Measurements from ENCODE around the gene CLIP4. TPM values are rescaled to one million over a fixed set of nuclear protein-coding genes. Genes with fewer than 3 reads are reported as not detected.

CLIP4 gene
- total RNA-seq, 1 experiment from 2014 or later, result 25.1 TPM

- H3K79me2 ChIP-seq (ENCODE audit: low read length), result peaks cover 25% of the 10 kb centered on the region; the same call in 1 of the 2 replicates
- peaks cover 4% of the 10 kb centered on the region for H3F3A ChIP-seq (ENCODE audit: low read length, unreplicated experiment)
- H3K9me3 ChIP-seq (ENCODE audit: low read length), result no peaks in the 10 kb centered on the region
- no peak for TF ChIP-seq EZH2phosphoT487 (IDR thresholded peaks at IDR 0.05; ENCODE audit: borderline replicate concordance, low read length)
- TF ChIP-seq EZH2 (IDR thresholded peaks at IDR 0.05; ENCODE audit: low read length, unreplicated experiment), result no peak
- TF ChIP-seq, protein P1, sequence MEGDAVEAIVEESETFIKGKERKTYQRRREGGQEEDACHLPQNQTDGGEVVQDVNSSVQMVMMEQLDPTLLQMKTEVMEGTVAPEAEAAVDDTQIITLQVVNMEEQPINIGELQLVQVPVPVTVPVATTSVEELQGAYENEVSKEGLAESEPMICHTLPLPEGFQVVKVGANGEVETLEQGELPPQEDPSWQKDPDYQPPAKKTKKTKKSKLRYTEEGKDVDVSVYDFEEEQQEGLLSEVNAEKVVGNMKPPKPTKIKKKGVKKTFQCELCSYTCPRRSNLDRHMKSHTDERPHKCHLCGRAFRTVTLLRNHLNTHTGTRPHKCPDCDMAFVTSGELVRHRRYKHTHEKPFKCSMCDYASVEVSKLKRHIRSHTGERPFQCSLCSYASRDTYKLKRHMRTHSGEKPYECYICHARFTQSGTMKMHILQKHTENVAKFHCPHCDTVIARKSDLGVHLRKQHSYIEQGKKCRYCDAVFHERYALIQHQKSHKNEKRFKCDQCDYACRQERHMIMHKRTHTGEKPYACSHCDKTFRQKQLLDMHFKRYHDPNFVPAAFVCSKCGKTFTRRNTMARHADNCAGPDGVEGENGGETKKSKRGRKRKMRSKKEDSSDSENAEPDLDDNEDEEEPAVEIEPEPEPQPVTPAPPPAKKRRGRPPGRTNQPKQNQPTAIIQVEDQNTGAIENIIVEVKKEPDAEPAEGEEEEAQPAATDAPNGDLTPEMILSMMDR (conservative IDR thresholded peaks at IDR 0.05; ENCODE audit: low read depth, low read length), result no peak
- H3K27ac ChIP-seq (ENCODE audit: low read length), result no peak overlapping the region
- no peak overlapping the region for H3K4me2 ChIP-seq (ENCODE audit: low read length)
- peaks cover 36% of the 10 kb centered on the region for H3K36me3 ChIP-seq (ENCODE audit: low read depth, low read length)
- intact Hi-C loops (cut with micrococcal nuclease), result no loop called here
- ATAC-seq (no peak), DNase-seq (no peak)
- no peak overlapping the region for H3K9ac ChIP-seq (ENCODE audit: low read length)
- CTCF ChIA-PET, result no interaction called here
- H2AFZ ChIP-seq (ENCODE audit: low read length), result no peak overlapping the region
- POLR2A ChIA-PET (ENCODE audit: unreplicated experiment), result no interaction called here
- H3K27me3 ChIP-seq (ENCODE audit: low read length), result no peaks in the 10 kb centered on the region
- BruUV-seq (replicated peaks), result no TSS peak
- no peaks in the 10 kb centered on the region for H3K9me2 ChIP-seq (replicated peaks; ENCODE audit: low read length)
- H4K20me1 ChIP-seq (ENCODE audit: low read length), result no peaks in the 10 kb centered on the region
- peaks cover 31% of the 10 kb centered on the region for H3K4me1 ChIP-seq (ENCODE audit: insufficient read depth, low read length)
- H3K4me3 ChIP-seq (ENCODE audit: low read length), result no peak overlapping the region
Measured at GRCh38 chr2:29134933-29135332, 19.7 kb downstream of the CLIP4 start.

DNA sequence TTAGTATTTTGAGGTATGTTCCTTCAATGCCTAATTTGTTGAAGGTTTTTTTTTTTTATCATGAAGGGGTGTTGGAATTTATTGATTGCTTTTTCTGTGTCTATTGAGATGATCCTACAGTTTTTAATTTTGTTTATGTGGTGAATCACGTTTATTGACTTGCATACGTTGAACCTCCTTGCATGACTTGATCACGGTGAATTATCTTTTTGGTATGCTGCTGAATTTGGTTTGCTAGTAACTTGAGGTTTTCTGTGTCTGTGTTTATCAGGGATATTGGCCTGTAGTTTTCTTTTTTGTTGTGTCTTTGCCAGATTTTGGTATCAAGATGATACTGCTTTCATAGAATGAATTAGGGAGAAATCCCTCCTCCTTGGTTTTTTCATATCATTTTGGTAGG lies 23.9 kb downstream of the CLIP4 start:
- DNase-seq (peak; percentile 77), ATAC-seq (peak; percentile 71)
- H3K79me2 ChIP-seq (ENCODE audit: low read length), result peaks cover 24% of the 10 kb centered on the region
- no peak overlapping the region for H2AFZ ChIP-seq (ENCODE audit: low read length)
- H3K9ac ChIP-seq (ENCODE audit: low read length), result 0 out of 2 replicates have a peak overlapping the region, but pooled peaks have one; percentile 7
- H3K27me3 ChIP-seq (ENCODE audit: low read length), result no peaks in the 10 kb centered on the region
- no peak for TF ChIP-seq EZH2phosphoT487 (IDR thresholded peaks at IDR 0.05; ENCODE audit: borderline replicate concordance, low read length)
- TF ChIP-seq, protein P1 (conservative IDR thresholded peaks at IDR 0.05; ENCODE audit: low read depth, low read length), result no peak
- no peak for TF ChIP-seq EZH2 (IDR thresholded peaks at IDR 0.05; ENCODE audit: low read length, unreplicated experiment)
- no peaks in the 10 kb centered on the region for H4K20me1 ChIP-seq (ENCODE audit: low read length)
- peaks cover 17% of the 10 kb centered on the region for H3K4me1 ChIP-seq (ENCODE audit: insufficient read depth, low read length)
- no TSS peak for BruUV-seq (replicated peaks)
- ChIA-PET CTCF (no interaction called here), POLR2A (ENCODE audit: unreplicated experiment) (no interaction called here)
- peaks cover 33% of the 10 kb centered on the region for H3K36me3 ChIP-seq (ENCODE audit: low read depth, low read length)
- peak overlapping the region; percentile 68 for H3K4me2 ChIP-seq (ENCODE audit: low read length)
- intact Hi-C loops (cut with micrococcal nuclease), result no loop called here
- peaks cover 4% of the 10 kb centered on the region for H3F3A ChIP-seq (ENCODE audit: low read length, unreplicated experiment)
- H3K9me2 ChIP-seq (replicated peaks; ENCODE audit: low read length), result no peaks in the 10 kb centered on the region
- H3K27ac ChIP-seq (ENCODE audit: low read length), result peak overlapping the region; percentile 58
- H3K4me3 ChIP-seq (ENCODE audit: low read length), result peak overlapping the region; percentile 46
- no peaks in the 10 kb centered on the region for H3K9me3 ChIP-seq (ENCODE audit: low read length)

- Histone ChIP-seq H3K4me1 (ENCODE audit: insufficient read depth, low read length) (peaks cover 17% of the 10 kb centered on the region), H3K27ac (ENCODE audit: low read length) (peak overlapping the region; percentile 58), H3K4me2 (ENCODE audit: low read length) (peak overlapping the region; percentile 68), H3K4me3 (ENCODE audit: low read length) (peak overlapping the region; percentile 46), H3K9ac (ENCODE audit: low read length) (0 out of 2 replicates have a peak overlapping the region, but pooled peaks have one; percentile 7), H2AFZ (ENCODE audit: low read length) (no peak overlapping the region), H3F3A (ENCODE audit: low read length, unreplicated experiment) (peaks cover 4% of the 10 kb centered on the region), H3K79me2 (ENCODE audit: low read length) (peaks cover 24% of the 10 kb centered on the region), H3K9me3 (ENCODE audit: low read length) (no peaks in the 10 kb centered on the region), H3K36me3 (ENCODE audit: low read depth, low read length) (peaks cover 30% of the 10 kb centered on the region), H3K9me2 (replicated peaks; ENCODE audit: low read length) (no peaks in the 10 kb centered on the region), H3K27me3 (ENCODE audit: low read length) (no peaks in the 10 kb centered on the region), H4K20me1 (ENCODE audit: low read length) (no peaks in the 10 kb centered on the region)
- ChIA-PET POLR2A (ENCODE audit: unreplicated experiment) (no interaction called here), CTCF (no interaction called here)
- ATAC-seq, result no peak
- DNase-seq, result no peak
- BruUV-seq (replicated peaks), result no TSS peak
- TF ChIP-seq EZH2phosphoT487 (IDR thresholded peaks at IDR 0.05; ENCODE audit: borderline replicate concordance, low read length) (no peak), EZH2 (IDR thresholded peaks at IDR 0.05; ENCODE audit: low read length, unreplicated experiment) (no peak)
- TF ChIP-seq, protein P1 (conservative IDR thresholded peaks at IDR 0.05; ENCODE audit: low read depth, low read length), result no peak
- intact Hi-C loops (cut with micrococcal nuclease), result no loop called here
Measured at GRCh38 chr2:29139731-29140130, 24.5 kb downstream of the CLIP4 start.
